ENCODE results near the gene FGB. TPM values are rescaled to one million over a fixed set of nuclear protein-coding genes. Genes with fewer than 3 reads are reported as not detected.

FGB gene
- not detected in 2 replicates for total RNA-seq

DNA sequence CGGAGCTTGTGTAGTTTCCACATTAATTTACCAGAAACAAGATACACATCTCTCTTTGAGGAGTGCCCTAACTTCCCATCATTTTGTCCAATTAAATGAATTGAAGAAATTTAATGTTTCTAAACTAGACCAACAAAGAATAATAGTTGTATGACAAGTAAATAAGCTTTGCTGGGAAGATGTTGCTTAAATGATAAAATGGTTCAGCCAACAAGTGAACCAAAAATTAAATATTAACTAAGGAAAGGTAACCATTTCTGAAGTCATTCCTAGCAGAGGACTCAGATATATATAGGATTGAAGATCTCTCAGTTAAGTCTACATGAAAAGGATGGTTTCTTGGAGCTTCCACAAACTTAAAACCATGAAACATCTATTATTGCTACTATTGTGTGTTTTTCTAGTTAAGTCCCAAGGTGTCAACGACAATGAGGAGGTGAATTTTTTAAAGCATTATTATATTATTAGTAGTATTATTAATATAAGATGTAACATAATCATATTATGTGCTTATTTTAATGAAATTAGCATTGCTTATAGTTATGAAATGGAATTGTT lies at the start of gene FGB:
Gene FGB, plus strand, starts transcription at position 315 of the 558 bp plus-strand sequence. Its CDS starts 8 bp downstream, at position 323.

GRCh38 chr4:154549894-154550790 lies 12.7 kb upstream of the FGB start, which contains the start of gene PLRG1:
Gene PLRG1 (minus strand): TSS chr4:154550400. CDS start chr4:154550308, 92 bp downstream.

GRCh38 chr4:154590329-154591006 lies 27.7 kb downstream of the FGB start, which contains the start of gene FGA:
Gene FGA (minus strand): TSS chr4:154590742. CDS start chr4:154590687, 55 bp downstream.

DNA sequence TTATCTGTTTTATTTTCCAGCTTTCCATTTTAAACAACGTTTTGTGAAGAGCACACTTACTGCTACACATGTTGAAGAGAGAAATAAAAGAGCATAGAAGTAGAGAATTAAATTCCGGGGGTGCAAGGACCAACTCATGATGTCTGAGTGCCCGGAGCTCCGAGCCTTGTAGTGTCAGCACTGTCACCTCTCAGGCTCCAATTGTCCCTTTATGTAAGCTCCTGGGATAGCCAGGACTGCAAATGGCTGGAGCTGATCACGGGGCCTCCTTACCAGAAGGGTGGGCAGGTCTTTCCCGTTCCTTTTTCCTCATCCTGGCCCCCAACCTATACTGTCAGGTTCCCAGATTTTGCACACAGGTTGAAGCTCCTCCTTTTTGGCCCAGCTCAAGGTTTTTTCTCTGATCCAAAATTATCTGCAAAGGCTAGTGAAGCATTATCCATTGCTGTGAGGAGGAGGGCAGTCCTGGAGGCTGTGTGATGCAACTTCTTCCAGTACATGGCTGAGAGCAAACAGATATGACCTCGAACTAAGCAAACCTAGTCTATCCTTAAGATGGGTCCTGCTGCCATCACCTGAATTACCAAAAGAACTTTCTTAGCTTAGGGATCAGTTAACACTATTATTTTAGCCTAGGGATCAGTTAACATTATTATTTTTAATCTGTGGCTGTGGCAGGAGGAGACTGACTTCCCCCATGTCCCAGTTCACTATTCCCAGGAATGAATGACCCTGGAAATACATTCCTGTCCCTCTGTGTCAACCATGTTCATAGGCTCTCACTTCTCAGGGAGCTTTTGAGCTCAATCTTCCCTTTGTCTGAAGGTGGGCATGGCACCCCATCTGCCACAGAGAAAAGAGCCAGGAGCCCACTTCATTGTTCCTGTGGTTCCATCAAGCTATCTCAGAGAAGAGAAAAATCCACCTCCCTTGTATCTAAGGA lies 49.9 kb downstream of the FGB start, which contains the start of gene FGG:
Gene FGG, minus strand, starts transcription at position 185 of the 943 bp plus-strand sequence. Its CDS starts 47 bp downstream, at position 138.

Other genes with a start within 250 kb of the FGB start
- not detected in 2 replicates for gene DCHS2, start 71.2 kb upstream of the FGB start, total RNA-seq
- 96.0 and 102 TPM in 2 replicates for gene PLRG1, start 12.6 kb upstream of the FGB start, total RNA-seq
- not detected in 2 replicates for gene FGA, start 27.7 kb downstream of the FGB start, total RNA-seq
- not detected in 2 replicates for gene FGG, start 49.6 kb downstream of the FGB start, total RNA-seq
- 0.03 and 0.07 TPM in 2 replicates for gene LRAT, start 181.0 kb downstream of the FGB start, total RNA-seq
- gene RBM46, start 218.3 kb downstream of the FGB start, total RNA-seq: under 0.01 TPM in 1 of 2 replicates, not detected in the other

Data from smooth muscle cell of the pulmonary artery (primary cell).